C4-2B (cell line): Measurements from ENCODE around the gene WWOX.

Experiments used
- ZFX ChIP-seq: fragments of 450-650 bp; IDR thresholded peaks from 2 replicates; pipeline ENCODE4 v1.6.1; 2017
- TF ChIP-seq, protein P1 (sequence below): fragments of 450-650 bp; conservative IDR thresholded peaks from 2 replicates; pipeline ENCODE4 v1.5.1; 2017; ENCODE audit warnings: mild to moderate bottlenecking

DNA sequence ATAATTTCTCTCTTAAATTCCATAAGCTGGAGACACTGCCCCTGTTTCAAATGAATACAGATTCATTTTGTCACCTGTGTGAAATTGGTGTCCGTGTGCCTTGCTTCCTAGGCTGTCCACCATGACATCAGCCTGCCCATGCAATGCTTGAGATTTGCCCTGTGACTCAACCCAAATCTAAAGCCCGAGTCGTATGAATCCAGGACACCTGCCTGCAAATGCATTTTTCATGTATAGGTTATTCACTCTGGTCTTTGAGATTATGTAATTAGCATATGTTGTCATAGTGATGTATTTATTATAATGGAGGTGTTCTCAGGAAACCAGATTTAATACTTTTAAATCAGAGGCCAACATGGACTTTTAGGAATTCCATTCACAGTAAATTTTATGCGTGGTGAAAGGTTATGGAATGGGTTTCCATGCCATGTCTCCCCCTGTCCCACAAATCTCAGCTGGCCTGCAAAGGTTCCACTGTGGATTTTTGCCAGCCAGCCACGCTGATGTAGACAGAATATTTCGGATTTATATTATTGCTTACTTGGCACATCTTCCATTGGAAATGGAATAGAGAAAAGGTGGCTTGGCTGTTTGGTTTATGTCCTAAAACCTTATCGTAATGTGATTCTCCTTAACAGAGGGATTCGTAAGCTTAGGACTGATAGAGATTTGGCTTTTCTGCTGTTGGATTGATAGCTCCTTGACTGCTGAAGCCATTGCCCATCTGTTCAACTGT lies 551.1 kb downstream of the WWOX start:
- TF ChIP-seq, protein P1, sequence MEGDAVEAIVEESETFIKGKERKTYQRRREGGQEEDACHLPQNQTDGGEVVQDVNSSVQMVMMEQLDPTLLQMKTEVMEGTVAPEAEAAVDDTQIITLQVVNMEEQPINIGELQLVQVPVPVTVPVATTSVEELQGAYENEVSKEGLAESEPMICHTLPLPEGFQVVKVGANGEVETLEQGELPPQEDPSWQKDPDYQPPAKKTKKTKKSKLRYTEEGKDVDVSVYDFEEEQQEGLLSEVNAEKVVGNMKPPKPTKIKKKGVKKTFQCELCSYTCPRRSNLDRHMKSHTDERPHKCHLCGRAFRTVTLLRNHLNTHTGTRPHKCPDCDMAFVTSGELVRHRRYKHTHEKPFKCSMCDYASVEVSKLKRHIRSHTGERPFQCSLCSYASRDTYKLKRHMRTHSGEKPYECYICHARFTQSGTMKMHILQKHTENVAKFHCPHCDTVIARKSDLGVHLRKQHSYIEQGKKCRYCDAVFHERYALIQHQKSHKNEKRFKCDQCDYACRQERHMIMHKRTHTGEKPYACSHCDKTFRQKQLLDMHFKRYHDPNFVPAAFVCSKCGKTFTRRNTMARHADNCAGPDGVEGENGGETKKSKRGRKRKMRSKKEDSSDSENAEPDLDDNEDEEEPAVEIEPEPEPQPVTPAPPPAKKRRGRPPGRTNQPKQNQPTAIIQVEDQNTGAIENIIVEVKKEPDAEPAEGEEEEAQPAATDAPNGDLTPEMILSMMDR: no peak
- no peak for TF ChIP-seq ZFX
